ENCODE data around the gene ERC2. TPM values are rescaled to one million over a fixed set of nuclear protein-coding genes. Genes with fewer than 3 reads are reported as not detected.

ERC2 gene
- total RNA-seq, 1 donor from 2014 or later: 1.5 TPM

DNA sequence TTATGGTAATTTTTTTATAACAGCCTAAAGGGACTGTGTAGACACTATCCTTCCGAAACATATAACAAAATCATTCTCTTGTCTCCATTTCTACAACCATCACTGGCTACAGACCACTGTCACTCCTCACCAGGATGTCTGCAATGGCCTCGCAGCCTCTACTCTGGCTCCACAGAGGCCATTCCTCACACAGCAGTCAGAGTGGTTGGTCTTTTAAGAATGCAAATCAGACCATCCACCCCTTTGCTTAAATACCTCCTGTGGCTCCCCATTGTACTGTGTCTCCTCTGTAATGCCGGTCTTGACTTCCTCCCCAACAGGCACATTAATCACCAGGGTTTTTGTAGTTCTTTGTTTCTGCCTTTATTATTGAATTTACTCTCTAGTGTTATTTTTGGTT, 344.8 kb downstream of the ERC2 start:
- H3K27ac ChIP-seq: no peak overlapping the region
- H3K4me1 ChIP-seq: no peaks in the 10 kb centered on the region
- TF ChIP-seq, protein P1, sequence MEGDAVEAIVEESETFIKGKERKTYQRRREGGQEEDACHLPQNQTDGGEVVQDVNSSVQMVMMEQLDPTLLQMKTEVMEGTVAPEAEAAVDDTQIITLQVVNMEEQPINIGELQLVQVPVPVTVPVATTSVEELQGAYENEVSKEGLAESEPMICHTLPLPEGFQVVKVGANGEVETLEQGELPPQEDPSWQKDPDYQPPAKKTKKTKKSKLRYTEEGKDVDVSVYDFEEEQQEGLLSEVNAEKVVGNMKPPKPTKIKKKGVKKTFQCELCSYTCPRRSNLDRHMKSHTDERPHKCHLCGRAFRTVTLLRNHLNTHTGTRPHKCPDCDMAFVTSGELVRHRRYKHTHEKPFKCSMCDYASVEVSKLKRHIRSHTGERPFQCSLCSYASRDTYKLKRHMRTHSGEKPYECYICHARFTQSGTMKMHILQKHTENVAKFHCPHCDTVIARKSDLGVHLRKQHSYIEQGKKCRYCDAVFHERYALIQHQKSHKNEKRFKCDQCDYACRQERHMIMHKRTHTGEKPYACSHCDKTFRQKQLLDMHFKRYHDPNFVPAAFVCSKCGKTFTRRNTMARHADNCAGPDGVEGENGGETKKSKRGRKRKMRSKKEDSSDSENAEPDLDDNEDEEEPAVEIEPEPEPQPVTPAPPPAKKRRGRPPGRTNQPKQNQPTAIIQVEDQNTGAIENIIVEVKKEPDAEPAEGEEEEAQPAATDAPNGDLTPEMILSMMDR (IDR thresholded peaks at IDR 0.05): no peak
- H3K9me3 ChIP-seq: no peaks in the 10 kb centered on the region
- H3K4me3 ChIP-seq: no peak overlapping the region
- no peaks in the 10 kb centered on the region for H3K27me3 ChIP-seq (ENCODE audit: low read depth)
- no peaks in the 10 kb centered on the region for H3K36me3 ChIP-seq
- ATAC-seq: no peak
- DNase-seq: no peak
- intact Hi-C loops (cut with DNase I): no loop called here

DNA sequence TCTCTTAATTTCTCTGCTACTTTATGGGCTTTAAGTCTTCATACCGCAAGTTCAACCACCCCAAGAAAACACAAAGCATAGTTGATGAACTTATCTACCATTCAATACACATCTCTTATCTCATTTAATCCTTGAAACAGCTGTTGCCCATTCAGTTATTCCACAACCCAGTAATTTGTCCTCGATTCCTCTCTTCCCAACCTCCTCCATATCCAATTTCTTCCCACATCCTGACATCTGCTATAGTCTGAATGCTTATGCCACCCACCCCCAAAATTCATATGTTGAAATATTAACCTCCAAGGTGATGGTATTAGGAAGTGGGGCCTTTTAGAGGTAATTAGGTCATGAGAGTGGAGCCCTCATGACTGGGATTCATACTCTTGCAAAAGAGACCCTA, 345.4 kb downstream of the ERC2 start:
- no peaks in the 10 kb centered on the region for H3K9me3 ChIP-seq
- intact Hi-C loops (cut with DNase I): no loop called here
- no peaks in the 10 kb centered on the region for H3K4me1 ChIP-seq
- no peaks in the 10 kb centered on the region for H3K36me3 ChIP-seq
- H3K27ac ChIP-seq: no peak overlapping the region
- H3K27me3 ChIP-seq (ENCODE audit: low read depth): no peaks in the 10 kb centered on the region
- TF ChIP-seq, protein P1 (IDR thresholded peaks at IDR 0.05): no peak
- ATAC-seq: no peak
- no peak overlapping the region for H3K4me3 ChIP-seq
- DNase-seq: no peak

DNA sequence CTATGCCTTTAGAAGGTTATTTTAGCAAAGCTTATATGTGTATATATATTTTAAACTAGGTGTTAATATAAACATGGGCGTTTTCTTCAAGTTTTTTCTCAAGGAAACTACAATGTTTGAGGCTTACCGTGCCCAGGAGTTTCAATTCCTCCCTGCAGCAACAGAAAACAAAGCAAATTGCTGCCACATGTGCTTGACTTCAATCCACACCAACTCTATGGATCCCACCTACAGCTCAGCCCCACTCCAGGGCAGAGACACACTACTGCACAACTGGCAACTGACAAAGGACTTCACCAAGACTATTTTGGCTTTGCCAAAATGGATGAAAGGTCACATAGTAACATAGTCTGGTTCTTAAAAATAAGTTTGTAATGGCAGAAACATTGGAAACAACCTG, 346.6 kb downstream of the ERC2 start:
- ATAC-seq (no peak), DNase-seq (no peak)
- H3K36me3 ChIP-seq: no peaks in the 10 kb centered on the region
- H3K4me1 ChIP-seq: no peaks in the 10 kb centered on the region
- no peak overlapping the region for H3K4me3 ChIP-seq
- intact Hi-C loops (cut with DNase I): no loop called here
- no peak overlapping the region for H3K27ac ChIP-seq
- no peaks in the 10 kb centered on the region for H3K27me3 ChIP-seq (ENCODE audit: low read depth)
- H3K9me3 ChIP-seq: no peaks in the 10 kb centered on the region
- TF ChIP-seq, protein P1 (IDR thresholded peaks at IDR 0.05): no peak

DNA sequence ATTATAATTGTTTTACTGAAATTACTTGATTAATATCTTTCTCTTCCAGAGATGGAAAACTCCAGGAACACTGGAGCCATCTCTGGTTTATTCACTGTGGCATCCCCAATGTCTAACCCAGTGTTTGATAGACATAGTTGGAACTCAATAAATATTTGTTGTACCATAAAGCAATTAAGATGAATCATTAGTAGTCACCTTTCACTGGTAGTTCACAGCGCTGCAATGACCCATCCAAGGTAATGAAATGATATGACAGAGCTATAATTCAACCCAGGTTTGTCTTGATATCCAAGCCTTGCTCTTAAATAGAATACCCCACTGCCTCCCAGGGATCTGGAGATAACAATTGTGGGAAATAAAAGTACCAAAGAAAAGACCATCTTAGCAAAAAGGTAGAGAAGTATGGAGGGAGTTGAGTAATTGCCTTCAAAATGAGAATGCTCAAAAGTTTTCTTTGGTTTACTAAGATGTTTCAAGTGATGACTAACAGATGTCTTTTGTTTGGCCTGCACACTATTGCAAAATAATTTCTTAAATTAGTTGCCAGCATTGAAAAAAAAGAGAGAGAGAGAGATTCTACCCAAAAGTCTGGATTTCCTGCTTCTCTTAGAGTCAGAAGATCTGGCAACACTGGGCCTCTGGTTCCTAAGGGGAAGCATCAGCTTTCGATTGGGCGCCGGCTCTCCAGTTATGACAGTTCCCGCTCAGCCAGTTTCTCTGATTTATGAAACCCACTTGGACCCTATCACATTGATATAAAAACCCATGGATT, 348.5 kb downstream of the ERC2 start:
- Histone ChIP-seq H3K4me1 (no peaks in the 10 kb centered on the region), H3K27me3 (ENCODE audit: low read depth) (no peaks in the 10 kb centered on the region), H3K4me3 (no peak overlapping the region), H3K9me3 (peaks cover 7% of the 10 kb centered on the region), H3K27ac (no peak overlapping the region), H3K36me3 (no peaks in the 10 kb centered on the region)
- intact Hi-C loops (cut with DNase I): no loop called here
- TF ChIP-seq, protein P1 (IDR thresholded peaks at IDR 0.05): no peak
- ATAC-seq: no peak
- DNase-seq: no peak

DNA sequence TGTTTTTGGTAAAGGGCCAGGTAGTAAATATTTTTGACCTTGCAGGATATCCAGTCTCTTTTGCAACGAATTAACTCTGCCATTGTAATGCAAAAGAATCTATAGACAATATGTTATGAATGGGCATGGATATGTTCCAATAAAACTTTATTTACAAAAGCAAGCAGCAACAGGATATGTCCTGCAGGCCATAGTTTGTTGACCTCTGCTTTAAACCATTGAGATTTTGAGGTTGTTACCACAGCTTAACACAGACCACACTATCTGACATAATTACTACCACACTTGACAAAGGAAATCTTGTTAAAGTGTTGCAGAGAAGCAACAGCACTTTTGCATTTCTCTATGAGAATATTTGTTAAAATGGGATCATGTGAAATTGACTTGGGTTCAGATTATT, 349.3 kb downstream of the ERC2 start:
- intact Hi-C loops (cut with DNase I): no loop called here
- H3K9me3 ChIP-seq: peaks cover 7% of the 10 kb centered on the region
- ATAC-seq: no peak

More for the DNA sequence above, 349.3 kb downstream of the ERC2 start:
- no peak for DNase-seq
- Histone ChIP-seq H3K4me3 (no peak overlapping the region), H3K27ac (no peak overlapping the region), H3K27me3 (ENCODE audit: low read depth) (no peaks in the 10 kb centered on the region), H3K4me1 (no peaks in the 10 kb centered on the region), H3K36me3 (no peaks in the 10 kb centered on the region)
- TF ChIP-seq, protein P1 (IDR thresholded peaks at IDR 0.05): no peak

Data from lower lobe of right lung (tissue), 2 donors.